Suppressor macrophage treated with lipopolysaccharide for 4 hours (primary cell): Measurements from ENCODE around the gene IL31.

Source experiments
- DNase-seq: peaks from one replicate; pipeline ENCODE4 v3.0.0-alpha.2; 2020

IL31 gene

GRCh38 chr12:122152754-122153153 is 21.3 kb downstream of the IL31 start:
- DNase-seq = no peak

GRCh38 chr12:122150127-122150681 is 23.8 kb downstream of the IL31 start:
- no peak for DNase-seq

GRCh38 chr12:122148657-122149056 is 25.4 kb downstream of the IL31 start:
- no peak for DNase-seq

- no peak for DNase-seq
These were observed 26.3 kb downstream of the IL31 start for GRCh38 chr12:122147514-122148290.

GRCh38 chr12:122145505-122146330 is 28.3 kb downstream of the IL31 start:
- no peak for DNase-seq

GRCh38 chr12:122144885-122145284 is 29.1 kb downstream of the IL31 start:
- no peak for DNase-seq

GRCh38 chr12:122142857-122143256 is 31.2 kb downstream of the IL31 start:
- DNase-seq = no peak

GRCh38 chr12:122141911-122142725 is 31.9 kb downstream of the IL31 start:
- no peak for DNase-seq

- DNase-seq = no peak
These were observed 33.4 kb downstream of the IL31 start for GRCh38 chr12:122140467-122141257.

GRCh38 chr12:122139941-122140340 is 34.1 kb downstream of the IL31 start:
- no peak for DNase-seq

GRCh38 chr12:122139266-122139665 is 34.8 kb downstream of the IL31 start:
- DNase-seq = no peak

GRCh38 chr12:122138616-122139015 is 35.4 kb downstream of the IL31 start:
- no peak for DNase-seq

- DNase-seq = no peak
These were observed 35.8 kb downstream of the IL31 start for GRCh38 chr12:122138181-122138580.

- no peak for DNase-seq
These were observed 36.3 kb downstream of the IL31 start for GRCh38 chr12:122137681-122138080.

GRCh38 chr12:122137229-122137628 is 36.8 kb downstream of the IL31 start:
- DNase-seq = no peak

GRCh38 chr12:122135437-122136031 is 38.5 kb downstream of the IL31 start:
- no peak for DNase-seq

GRCh38 chr12:122133192-122133950 is 40.6 kb downstream of the IL31 start:
- no peak for DNase-seq

- DNase-seq = no peak
These were observed 43.9 kb downstream of the IL31 start for GRCh38 chr12:122130150-122130549.

- no peak for DNase-seq
These were observed 44.9 kb downstream of the IL31 start for GRCh38 chr12:122129131-122129530.

- DNase-seq = no peak
These were observed 45.5 kb downstream of the IL31 start for GRCh38 chr12:122128481-122128880.

- DNase-seq = no peak
These were observed 46.2 kb downstream of the IL31 start for GRCh38 chr12:122127839-122128238.
